ENCODE results near the gene ASCC2. TPM values are rescaled to one million over a fixed set of nuclear protein-coding genes. Genes with fewer than 3 reads are reported as not detected.
A peak's percentile ranks its signal among the peaks of the same experiment; 100 is the strongest.

Gene ASCC2
- total and polyA plus RNA-seq, 2 donors from 2014 or later: 41.9 to 51.3 TPM

- H3K27me3 ChIP-seq (ENCODE audit: control insufficient read depth, insufficient read depth, low read length): no peaks in the 10 kb centered on the region
- no peak for TF ChIP-seq CTCF (IDR thresholded peaks at IDR 0.05; ENCODE audit: borderline replicate concordance, extremely low read depth, insufficient read depth)
- H3K9me3 ChIP-seq (ENCODE audit: control insufficient read depth in 2 of 3, insufficient read depth in 1 of 3, low read length in 3 of 3): no peaks in the 10 kb centered on the region
- H3K9ac ChIP-seq (ENCODE audit: low read length in 3 of 3): no peak overlapping the region
- H3K27ac ChIP-seq (ENCODE audit: low read depth in 2 of 2, low read length in 2 of 2): peak overlapping the region in 1 of 2 donors; percentile 60
- peaks cover 4 to 20% (median 18%) of the 10 kb centered on the region in 3 donors for H3K36me3 ChIP-seq (ENCODE audit: control insufficient read depth in 2 of 3, insufficient read depth in 3 of 3, low read length in 3 of 3)
- DNase-seq: no peak
- FAIRE-seq: no peak
- peaks cover 0 to 4% (median 2%) of the 10 kb centered on the region in 3 donors for H3K4me1 ChIP-seq (ENCODE audit: control insufficient read depth in 2 of 3, insufficient read depth in 2 of 3, low read depth in 1 of 3, low read length in 3 of 3)
- H3K4me3 ChIP-seq (ENCODE audit: low read length in 3 of 3): no peak overlapping the region
- intact Hi-C loops (cut with DNase I): no loop called here
These were observed 17.1 kb downstream of the ASCC2 start for GRCh38 chr22:29820961-29821290.

- Histone ChIP-seq H3K4me3 (ENCODE audit: low read length in 3 of 3) (no peak overlapping the region), H3K27me3 (ENCODE audit: control insufficient read depth, insufficient read depth, low read length) (no peaks in the 10 kb centered on the region), H3K4me1 (ENCODE audit: control insufficient read depth in 2 of 3, insufficient read depth in 2 of 3, low read depth in 1 of 3, low read length in 3 of 3) (peaks cover 0 to 4% (median 2%) of the 10 kb centered on the region in 3 donors), H3K36me3 (ENCODE audit: control insufficient read depth in 2 of 3, insufficient read depth in 3 of 3, low read length in 3 of 3) (peaks cover 4 to 19% (median 16%) of the 10 kb centered on the region in 3 donors), H3K9ac (ENCODE audit: low read length in 3 of 3) (no peak overlapping the region), H3K27ac (ENCODE audit: low read depth in 2 of 2, low read length in 2 of 2) (no peak overlapping the region), H3K9me3 (ENCODE audit: control insufficient read depth in 2 of 3, insufficient read depth in 1 of 3, low read length in 3 of 3) (no peaks in the 10 kb centered on the region)
- no peak for TF ChIP-seq CTCF (IDR thresholded peaks at IDR 0.05; ENCODE audit: borderline replicate concordance, extremely low read depth, insufficient read depth)
- no peak for FAIRE-seq
- intact Hi-C loops (cut with DNase I): no loop called here
- no peak for DNase-seq
These were observed 18.6 kb downstream of the ASCC2 start for GRCh38 chr22:29819501-29819900.

GRCh38 chr22:29817724-29818123 is 20.4 kb downstream of the ASCC2 start:
- intact Hi-C loops (cut with DNase I): no loop called here
- no peak overlapping the region for H3K4me3 ChIP-seq (ENCODE audit: low read length in 3 of 3)
- DNase-seq: no peak
- H3K9ac ChIP-seq (ENCODE audit: low read length in 3 of 3): no peak overlapping the region
- H3K36me3 ChIP-seq (ENCODE audit: control insufficient read depth in 2 of 3, insufficient read depth in 3 of 3, low read length in 3 of 3): peaks cover 2 to 28% (median 25%) of the 10 kb centered on the region in 3 donors
- no peak for TF ChIP-seq CTCF (IDR thresholded peaks at IDR 0.05; ENCODE audit: borderline replicate concordance, extremely low read depth, insufficient read depth)
- no peaks in the 10 kb centered on the region for H3K9me3 ChIP-seq (ENCODE audit: control insufficient read depth in 2 of 3, insufficient read depth in 1 of 3, low read length in 3 of 3)
- no peaks in the 10 kb centered on the region for H3K27me3 ChIP-seq (ENCODE audit: control insufficient read depth, insufficient read depth, low read length)
- no peak for FAIRE-seq
- peaks cover 0 to 4% (median 2%) of the 10 kb centered on the region in 3 donors for H3K4me1 ChIP-seq (ENCODE audit: control insufficient read depth in 2 of 3, insufficient read depth in 2 of 3, low read depth in 1 of 3, low read length in 3 of 3)
- H3K27ac ChIP-seq (ENCODE audit: low read depth in 2 of 2, low read length in 2 of 2): no peak overlapping the region

GRCh38 chr22:29816980-29817379 is 21.1 kb downstream of the ASCC2 start:
- FAIRE-seq (no peak), DNase-seq (no peak)
- intact Hi-C loops (cut with DNase I): no loop called here
- no peak for TF ChIP-seq CTCF (IDR thresholded peaks at IDR 0.05; ENCODE audit: borderline replicate concordance, extremely low read depth, insufficient read depth)
- peaks cover 0 to 4% (median 0%) of the 10 kb centered on the region in 3 donors for H3K4me1 ChIP-seq (ENCODE audit: control insufficient read depth in 2 of 3, insufficient read depth in 2 of 3, low read depth in 1 of 3, low read length in 3 of 3)
- H3K9ac ChIP-seq (ENCODE audit: low read length in 3 of 3): no peak overlapping the region
- peaks cover 2 to 32% (median 31%) of the 10 kb centered on the region in 3 donors for H3K36me3 ChIP-seq (ENCODE audit: control insufficient read depth in 2 of 3, insufficient read depth in 3 of 3, low read length in 3 of 3)
- no peak overlapping the region for H3K4me3 ChIP-seq (ENCODE audit: low read length in 3 of 3)
- no peak overlapping the region for H3K27ac ChIP-seq (ENCODE audit: low read depth in 2 of 2, low read length in 2 of 2)
- no peaks in the 10 kb centered on the region for H3K27me3 ChIP-seq (ENCODE audit: control insufficient read depth, insufficient read depth, low read length)
- no peaks in the 10 kb centered on the region for H3K9me3 ChIP-seq (ENCODE audit: control insufficient read depth in 2 of 3, insufficient read depth in 1 of 3, low read length in 3 of 3)

Measured in kidney (tissue), 14 donors.